SK-N-SH (cell line): ENCODE measurements around the gene CDHR3. TPM values are rescaled to one million over a fixed set of nuclear protein-coding genes. Genes with fewer than 3 reads are reported as not detected.

Experiments
- CTCF ChIA-PET: fragments of 300-600, 350-600 bp; formaldehyde crosslinking; extraction: SDS; loops from one replicate; lab custom pipeline; 2021; lab: Yijun Ruan, JAX
- POLR2A ChIA-PET: fragments of 350-600 bp; sonication (Branson Sonifier 250); formaldehyde crosslinking; extraction: SDS; loops from one replicate; lab custom pipeline; 2020; ENCODE audit warnings: antibody characterized with exemption, inconsistent platforms; lab: Yijun Ruan, JAX
- DNase-seq: peaks from one replicate; pipeline ENCODE4 v3.0.0; 2012
- H2AFZ ChIP-seq: fragments of 200-600 bp; sonication (generic); 2 replicates; pipeline ENCODE4 v1.8.1; 2016; ENCODE audit warnings: antibody characterized with exemption, mild to moderate bottlenecking, low read depth
- H3F3A ChIP-seq: fragments of 200-600 bp; sonication (generic); replicated peaks from 2 replicates; pipeline ENCODE3; 2016; ENCODE audit warnings: antibody characterized with exemption, mild to moderate bottlenecking; ENCODE audit not compliant: insufficient read depth
- H3K27ac ChIP-seq, 2 experiments: fragments of 200-500 bp in 1 of 2; fragments of 200-600 bp in 1 of 2; sonication (Bioruptor generic) in 1 of 2; sonication (generic), shearing (Covaris generic) in 1 of 2; 2 replicates each; pipeline versions ENCODE4 v1.5.1 to v1.6.1; 2014 to 2016; ENCODE audit warnings: low read depth in 2 of 2, inconsistent platforms in 1 of 2, low read length in 1 of 2, mild to moderate bottlenecking in 1 of 2, mixed read lengths in 1 of 2
- H3K27me3 ChIP-seq: fragments of 200-600 bp; sonication (generic), shearing (Covaris generic); 2 replicates; pipeline ENCODE4 v1.6.1; 2016; ENCODE audit warnings: mixed run types; ENCODE audit not compliant: insufficient read depth
- H3K36me3 ChIP-seq, 2 experiments: fragments of 200-500 bp in 1 of 2; fragments of 200-600 bp in 1 of 2; sonication (Bioruptor generic) in 1 of 2; sonication (generic) in 1 of 2; replicated peaks in 1 of 2; 2 replicates each; pipeline versions ENCODE3 to v1.5.1; 2014 to 2016; ENCODE audit warnings: low read length in 1 of 2, mild to moderate bottlenecking in 1 of 2; ENCODE audit not compliant: insufficient read depth in 2 of 2, control insufficient read depth in 1 of 2
- H3K4me1 ChIP-seq, 2 experiments: fragments of 200-500 bp in 1 of 2; fragments of 200-600 bp in 1 of 2; sonication (Bioruptor generic) in 1 of 2; sonication (generic), shearing (Covaris generic) in 1 of 2; 2 replicates each; pipeline versions ENCODE4 v1.5.1 to v1.6.1; 2014 to 2016; ENCODE audit warnings: low read depth in 1 of 2, low read length in 1 of 2, mixed run types in 1 of 2; ENCODE audit not compliant: insufficient read depth in 2 of 2, control insufficient read depth in 1 of 2
- H3K4me2 ChIP-seq: fragments of 200-600 bp; sonication (generic), shearing (Covaris generic); 2 replicates; pipeline ENCODE4 v1.6.1; 2017; ENCODE audit warnings: mixed run types
- H3K4me3 ChIP-seq, 2 experiments: fragments of 200-500 bp in 1 of 2; fragments of 200-600 bp in 1 of 2; sonication (Bioruptor generic) in 1 of 2; sonication (generic), shearing (Covaris generic) in 1 of 2; 2 replicates each; pipeline versions ENCODE4 v1.5.1 to v1.8.1; 2014 to 2016; ENCODE audit warnings: low read depth in 2 of 2, inconsistent platforms in 1 of 2, low read length in 1 of 2, mild to moderate bottlenecking in 1 of 2, mixed read lengths in 1 of 2, moderate library complexity in 1 of 2
- H3K79me2 ChIP-seq: fragments of 200-600 bp; sonication (generic); 2 replicates; pipeline ENCODE4 v1.8.1; 2017; ENCODE audit warnings: mild to moderate bottlenecking; ENCODE audit not compliant: insufficient read depth
- H3K9ac ChIP-seq: fragments of 200-600 bp; sonication (generic); 2 replicates; pipeline ENCODE4 v1.6.1; 2017; ENCODE audit warnings: mixed run types
- H3K9me2 ChIP-seq: fragments of 200-600 bp; sonication (generic); 2 replicates; pipeline ENCODE4 v1.6.1; 2017; ENCODE audit warnings: mixed run types
- H3K9me3 ChIP-seq: fragments of 200-600 bp; sonication (generic); 2 replicates; pipeline ENCODE4 v1.6.1; 2017; ENCODE audit warnings: mixed run types, mild to moderate bottlenecking, moderate library complexity
- H4K20me1 ChIP-seq: fragments of 200-600 bp; sonication (generic); 2 replicates; pipeline ENCODE4 v1.6.1; 2017; ENCODE audit warnings: mild to moderate bottlenecking, mixed run types; ENCODE audit not compliant: insufficient read depth
- CHD2 ChIP-seq: fragments of 150-350 bp; IDR thresholded peaks from 2 replicates; pipeline ENCODE4 v1.6.1; 2018; ENCODE audit warnings: low read length; ENCODE audit not compliant: partially characterized antibody
- CTCF ChIP-seq: fragments of 200-600 bp; sonication (generic); IDR thresholded peaks from 2 replicates; pipeline ENCODE4 v1.6.1; 2017; ENCODE audit warnings: antibody characterized with exemption, mild to moderate bottlenecking, moderate library complexity
- EZH2phosphoT487 ChIP-seq: fragments of 200-600 bp; sonication (generic); IDR thresholded peaks from 2 replicates; pipeline ENCODE4 v1.6.1; 2017; ENCODE audit warnings: low read depth, mixed run types, mild to moderate bottlenecking, antibody characterized with exemption, moderate library complexity, borderline replicate concordance
- FOXJ3 ChIP-seq: sonication (generic); formaldehyde crosslinking; IDR thresholded peaks from 2 replicates; pipeline ENCODE4 v1.5.1; 2020; ENCODE audit warnings: mild to moderate bottlenecking, missing genetic modification reagents
- FOXM1 ChIP-seq: IDR thresholded peaks from 2 replicates; pipeline ENCODE4 v1.4.0; 2012; ENCODE audit warnings: low read depth, mild to moderate bottlenecking
- GABPA ChIP-seq: IDR thresholded peaks from 2 replicates; pipeline ENCODE4 v1.4.0; 2012; ENCODE audit warnings: low read depth, mild to moderate bottlenecking
- JUND ChIP-seq: IDR thresholded peaks from 2 replicates; pipeline ENCODE4 v1.4.0; 2012
- MEF2A ChIP-seq: IDR thresholded peaks from 2 replicates; pipeline ENCODE4 v1.4.0; 2012; ENCODE audit warnings: low read depth, borderline replicate concordance
- MXI1 ChIP-seq: IDR thresholded peaks from 2 replicates; pipeline ENCODE4 v1.6.1; 2012; ENCODE audit warnings: mild to moderate bottlenecking, low read depth, low read length, improper control_type of control experiment
- NRF1 ChIP-seq: IDR thresholded peaks from 2 replicates; pipeline ENCODE4 v1.6.1; 2012; ENCODE audit warnings: low read depth, mild to moderate bottlenecking, low read length
- PBX3 ChIP-seq: IDR thresholded peaks from 2 replicates; pipeline ENCODE4; 2012
- RAD21 ChIP-seq: IDR thresholded peaks from 2 replicates; pipeline ENCODE4 v1.6.1; 2012; ENCODE audit warnings: mild to moderate bottlenecking, low read length
- RXRA ChIP-seq: IDR thresholded peaks from 2 replicates; pipeline ENCODE4 v1.4.0; 2012; ENCODE audit warnings: low read depth, mild to moderate bottlenecking, borderline replicate concordance
- SIN3A ChIP-seq: IDR thresholded peaks from 2 replicates; pipeline ENCODE4 v1.6.1; 2012; ENCODE audit warnings: low read depth, mild to moderate bottlenecking, low read length, moderate library complexity, borderline replicate concordance
- SMC3 ChIP-seq: IDR thresholded peaks from 2 replicates; pipeline ENCODE4 v1.6.1; 2012; ENCODE audit warnings: low read depth, low read length, improper control_type of control experiment
- TCF12 ChIP-seq: IDR thresholded peaks from 2 replicates; pipeline ENCODE4 v1.4.0; 2012
- TEAD4 ChIP-seq: IDR thresholded peaks from 2 replicates; pipeline ENCODE4 v1.4.0; 2012; ENCODE audit warnings: mild to moderate bottlenecking, borderline replicate concordance; ENCODE audit not compliant: insufficient read depth
- USF1 ChIP-seq: IDR thresholded peaks from 2 replicates; pipeline ENCODE4 v1.4.0; 2012; ENCODE audit warnings: low read depth, borderline replicate concordance
- YY1 ChIP-seq: IDR thresholded peaks from 2 replicates; pipeline ENCODE4 v1.4.0; 2012; ENCODE audit warnings: low read depth, mild to moderate bottlenecking
- ZBTB33 ChIP-seq: IDR thresholded peaks from 2 replicates; pipeline ENCODE4 v1.4.0; 2012; ENCODE audit warnings: low read depth, borderline replicate concordance
- WGBS: methylation state at CpG from one replicate; pipeline ENCODE4 v1.1.6; 2017; ENCODE audit warnings: low lambda C conversion rate; 5-methylcytosine and 5-hydroxymethylcytosine counted together
- polyA plus RNA-seq, 3 experiments: library from polyadenylated mRNA; depleted of rRNA; stranded (reverse); fragments of >200 nt; gene quantifications; 2 replicates each; pipeline ENCODE4 v1.2.3, GENCODE V29; 2012

The CDHR3 gene
- polyA plus RNA-seq, 1 of the 3 experiments (the other 2 are of a cell fraction) = 7.5 TPM

- no peak for DNase-seq
- Histone ChIP-seq H2AFZ (no peak overlapping the region), H3K27me3 (no peaks in the 10 kb centered on the region), H3K4me3 (no peak overlapping the region), H4K20me1 (no peaks in the 10 kb centered on the region), H3K9me3 (no peaks in the 10 kb centered on the region), H3K9ac (no peak overlapping the region), H3K4me2 (no peak overlapping the region), H3K79me2 (no peaks in the 10 kb centered on the region), H3K36me3 (no peaks in the 10 kb centered on the region), H3K4me1 (peaks cover 13 to 30% of the 10 kb centered on the region in 2 experiments; a peak in 2 of 4 replicates)
- WGBS = 89% methylated on average over 14 of the region's 14 CpGs
- ChIA-PET POLR2A (no interaction called here), CTCF (interaction anchor here (0.7 to 9.5 kb wide), 7 partner anchors 11 to 258 kb away, joined by 3 to 114 read pairs (median 9); no protein-coding TSS in a partner anchor)
- no peak for TF ChIP-seq USF1
- TF ChIP-seq CTCF = no peak
- no peak for TF ChIP-seq SIN3A
- no peak for TF ChIP-seq MEF2A
- TF ChIP-seq MXI1 = no peak
- TF ChIP-seq RXRA = no peak
- no peak for TF ChIP-seq FOXM1
- 0 out of 2 replicates have a peak, but pooled peaks have one; percentile 15 for TF ChIP-seq TCF12
- no peak for TF ChIP-seq ZBTB33
- TF ChIP-seq, all 33 proteins: peak for 1
- H3K9me2 ChIP-seq = no peaks in the 10 kb centered on the region
- H3K27ac ChIP-seq = no peak overlapping the region
- no peaks in the 10 kb centered on the region for H3F3A ChIP-seq
These were observed 55.8 kb downstream of the CDHR3 start for GRCh38 chr7:106018566-106019469.

GRCh38 chr7:106019470-106019820 lies 56.4 kb downstream of the CDHR3 start:
- no peaks in the 10 kb centered on the region for H3K9me2 ChIP-seq
- no peak overlapping the region for H3K4me2 ChIP-seq
- no peaks in the 10 kb centered on the region for H3K36me3 ChIP-seq
- H3K9me3 ChIP-seq = no peaks in the 10 kb centered on the region
- H3K4me1 ChIP-seq = peaks cover 13 to 30% of the 10 kb centered on the region in 2 experiments; a peak in 2 of 4 replicates
- no peaks in the 10 kb centered on the region for H3K27me3 ChIP-seq
- no peak overlapping the region for H3K27ac ChIP-seq
- WGBS = 85% methylated on average over 2 of the region's 2 CpGs
- ChIA-PET POLR2A (no interaction called here), CTCF (interaction anchor here (0.7 to 8.6 kb wide), 6 partner anchors 10 to 259 kb away, joined by 3 to 101 read pairs (median 8); no protein-coding TSS in a partner anchor)
- H2AFZ ChIP-seq = no peak overlapping the region
- no peak for DNase-seq
- H3F3A ChIP-seq = no peaks in the 10 kb centered on the region
- H3K79me2 ChIP-seq = no peaks in the 10 kb centered on the region
- H4K20me1 ChIP-seq = no peaks in the 10 kb centered on the region
- H3K4me3 ChIP-seq = no peak overlapping the region
- no peak overlapping the region for H3K9ac ChIP-seq
- no peak for TF ChIP-seq SMC3
- TF ChIP-seq EZH2phosphoT487 = no peak
- TF ChIP-seq PBX3 = no peak
- TF ChIP-seq NRF1 = no peak
- TF ChIP-seq GABPA = no peak
- no peak for TF ChIP-seq FOXJ3 (CRISPR knock-in tag)
- no peak for TF ChIP-seq YY1
- no peak for TF ChIP-seq TEAD4
- no peak for TF ChIP-seq RAD21
- TF ChIP-seq CHD2 = no peak
- TF ChIP-seq SIN3A = no peak
- TF ChIP-seq JUND = no peak
- TF ChIP-seq USF1 = no peak
